Astrocyte (in vitro differentiated cells and primary cell): Measurements from ENCODE around the gene TAGLN2. TPM values are rescaled to one million over a fixed set of nuclear protein-coding genes. Genes with fewer than 3 reads are reported as not detected.

Experiments used
- DNase-seq: peaks from one replicate; pipeline ENCODE4 v3.0.0-alpha.2; 2010; ENCODE audit warnings: low read depth
- FAIRE-seq: peaks from 2 replicates; lab custom pipeline; 2011; peaks lifted over from hg19 to GRCh38; lab: Jason Lieb, UNC
- H2AFZ ChIP-seq: 2 replicates; pipeline ENCODE4 v1.6.0; 2012; ENCODE audit warnings: low read depth, low read length, inconsistent platforms
- H3K27ac ChIP-seq: 2 replicates; pipeline ENCODE4 v1.5.1; 2011; ENCODE audit warnings: low read depth, low read length, inconsistent platforms
- H3K27me3 ChIP-seq: 2 replicates; pipeline ENCODE4 v1.6.0; 2011; ENCODE audit warnings: low read length, inconsistent platforms; ENCODE audit not compliant: insufficient read depth
- H3K36me3 ChIP-seq: 2 replicates; pipeline ENCODE4 v1.5.1; 2011; ENCODE audit warnings: low read length, inconsistent platforms; ENCODE audit not compliant: insufficient read depth
- H3K4me1 ChIP-seq: 2 replicates; pipeline ENCODE4 v1.5.1; 2011; ENCODE audit warnings: low read length, inconsistent platforms; ENCODE audit not compliant: insufficient read depth
- H3K4me2 ChIP-seq: 2 replicates; pipeline ENCODE4 v1.6.0; 2012; ENCODE audit warnings: low read length, inconsistent platforms
- H3K4me3 ChIP-seq: 2 replicates; pipeline ENCODE4 v1.5.1; 2011; ENCODE audit warnings: low read depth, mild to moderate bottlenecking, low read length, inconsistent platforms; ENCODE audit not compliant: insufficient read depth
- H3K79me2 ChIP-seq: 2 replicates; pipeline ENCODE4 v1.6.0; 2012; ENCODE audit warnings: mild to moderate bottlenecking, low read length, inconsistent platforms; ENCODE audit not compliant: insufficient read depth
- H3K9ac ChIP-seq: 2 replicates; pipeline ENCODE4 v1.6.0; 2012; ENCODE audit warnings: mild to moderate bottlenecking, low read length, inconsistent platforms
- H3K9me3 ChIP-seq: 2 replicates; pipeline ENCODE4 v1.5.1; 2012; ENCODE audit warnings: low read depth, mild to moderate bottlenecking, low read length, inconsistent platforms; ENCODE audit not compliant: insufficient read depth
- H4K20me1 ChIP-seq: 2 replicates; pipeline ENCODE4 v1.6.0; 2012; ENCODE audit warnings: low read length, inconsistent platforms; ENCODE audit not compliant: insufficient read depth
- H3K27ac Mint-ChIP-seq: one replicate; pipeline ENCODE4 v1.8.0; 2021; ENCODE audit warnings: mild to moderate bottlenecking, mixed read lengths; ENCODE audit not compliant: unreplicated experiment
- H3K27me3 Mint-ChIP-seq: one replicate; pipeline ENCODE4 v1.8.0; 2021; ENCODE audit warnings: low read depth, mixed read lengths; ENCODE audit not compliant: unreplicated experiment
- H3K36me3 Mint-ChIP-seq: one replicate; pipeline ENCODE4 v1.8.0; 2021; ENCODE audit warnings: low read depth, mixed read lengths; ENCODE audit not compliant: unreplicated experiment
- H3K4me1 Mint-ChIP-seq: one replicate; pipeline ENCODE4 v1.8.0; 2021; ENCODE audit warnings: low read depth, mixed read lengths; ENCODE audit not compliant: unreplicated experiment
- H3K4me3 Mint-ChIP-seq: one replicate; pipeline ENCODE4 v1.8.0; 2021; ENCODE audit warnings: mild to moderate bottlenecking, moderate library complexity, mixed read lengths; ENCODE audit not compliant: unreplicated experiment
- H3K9me3 Mint-ChIP-seq: one replicate; pipeline ENCODE4 v1.8.0; 2021; ENCODE audit warnings: mild to moderate bottlenecking, mixed read lengths; ENCODE audit not compliant: unreplicated experiment
- CTCF ChIP-seq: IDR thresholded peaks from 2 replicates; pipeline ENCODE4 v1.5.1; 2011; ENCODE audit warnings: low read depth, mild to moderate bottlenecking, inconsistent platforms, low read length, moderate library complexity; ENCODE audit not compliant: insufficient read depth
- EZH2 ChIP-seq: IDR thresholded peaks from 2 replicates; pipeline ENCODE4 v1.6.1; 2012; ENCODE audit warnings: mild to moderate bottlenecking, low read length, inconsistent platforms; ENCODE audit not compliant: insufficient read depth
- total RNA-seq: library from RNA; stranded (reverse); gene quantifications from 2 replicates; pipeline ENCODE4 v1.2.1, GENCODE V29; 2021

The TAGLN2 gene
- total RNA-seq, 1 donor from 2014 or later, result 688 TPM

GRCh38 chr1:159944623-159945455, 19.5 kb upstream of the TAGLN2 start:
- Histone ChIP-seq H3K9me3 (no peaks in the 10 kb centered on the region), H3K4me1 (peaks cover 14% of the 10 kb centered on the region), H3K79me2 (no peaks in the 10 kb centered on the region), H2AFZ (peak overlapping the region; percentile 59), H3K4me3 (peak overlapping the region; percentile 62), H4K20me1 (no peaks in the 10 kb centered on the region), H3K36me3 (no peaks in the 10 kb centered on the region), H3K4me2 (peak overlapping the region; percentile 99), H3K9ac (peak overlapping the region; percentile 57), H3K27me3 (peaks cover 9% of the 10 kb centered on the region), H3K27ac (no peak overlapping the region)
- H3K36me3 Mint-ChIP-seq, result no peaks in the 10 kb centered on the region
- H3K4me3 Mint-ChIP-seq, result peak overlapping the region; percentile 83
- H3K27me3 Mint-ChIP-seq, result peaks cover 46% of the 10 kb centered on the region
- FAIRE-seq (no peak), DNase-seq (no peak)
- no peaks in the 10 kb centered on the region for H3K9me3 Mint-ChIP-seq
- peaks cover 7% of the 10 kb centered on the region for H3K4me1 Mint-ChIP-seq
- no peak for TF ChIP-seq EZH2
- no peak for TF ChIP-seq CTCF
- H3K27ac Mint-ChIP-seq, result no peak overlapping the region

GRCh38 chr1:159943908-159944622, 18.8 kb upstream of the TAGLN2 start:
- DNase-seq (no peak), FAIRE-seq (no peak)
- peaks cover 6% of the 10 kb centered on the region for H3K4me1 Mint-ChIP-seq
- peaks cover 46% of the 10 kb centered on the region for H3K27me3 Mint-ChIP-seq
- H3K9me3 Mint-ChIP-seq, result no peaks in the 10 kb centered on the region
- no peak overlapping the region for H3K27ac ChIP-seq
- no peak overlapping the region for H2AFZ ChIP-seq
- no peak overlapping the region for H3K4me2 ChIP-seq
- no peaks in the 10 kb centered on the region for H3K79me2 ChIP-seq
- H4K20me1 ChIP-seq, result no peaks in the 10 kb centered on the region
- H3K27me3 ChIP-seq, result peaks cover 9% of the 10 kb centered on the region
- no peaks in the 10 kb centered on the region for H3K36me3 ChIP-seq
- no peak overlapping the region for H3K4me3 Mint-ChIP-seq
- TF ChIP-seq CTCF (no peak), EZH2 (no peak)
- no peak overlapping the region for H3K4me3 ChIP-seq
- H3K9ac ChIP-seq, result no peak overlapping the region
- H3K4me1 ChIP-seq, result peaks cover 14% of the 10 kb centered on the region
- no peaks in the 10 kb centered on the region for H3K9me3 ChIP-seq
- no peaks in the 10 kb centered on the region for H3K36me3 Mint-ChIP-seq
- H3K27ac Mint-ChIP-seq, result no peak overlapping the region
